MCF 10A (cell line): ENCODE results near the gene NAPSA. TPM values are rescaled to one million over a fixed set of nuclear protein-coding genes. Genes with fewer than 3 reads are reported as not detected.

Experiments
- BruUV-seq: library from RNA; stranded (reverse); fragments of 400-500 nt; replicated peaks from 2 replicates; lab custom pipeline; 2021; lab: Mats Ljungman, UMichigan
- CTCF ChIA-PET: fragments of 300-600 bp; sonication (Branson Sonifier 250); formaldehyde crosslinking; extraction: SDS; loops from one replicate; lab custom pipeline; 2021; ENCODE audit warnings: antibody characterized with exemption, inconsistent platforms; lab: Yijun Ruan, JAX
- POLR2A ChIA-PET: fragments of 300-600, 350-650 bp; sonication (Branson Sonifier 250); formaldehyde crosslinking; extraction: SDS; loops from one replicate; lab custom pipeline; 2020; ENCODE audit warnings: antibody characterized with exemption, inconsistent platforms; lab: Yijun Ruan, JAX
- DNase-seq: peaks from one replicate; pipeline ENCODE4 v3.0.0-alpha.2; 2018; ENCODE audit not compliant: unreplicated experiment
- H3K27ac Mint-ChIP-seq: one replicate; pipeline ENCODE4 v1.8.0; 2022; ENCODE audit warnings: mild to moderate bottlenecking, low read depth, mixed read lengths; ENCODE audit not compliant: unreplicated experiment
- H3K27me3 Mint-ChIP-seq: one replicate; pipeline ENCODE4 v1.8.0; 2022; ENCODE audit warnings: mixed read lengths; ENCODE audit not compliant: insufficient read depth, unreplicated experiment
- H3K36me3 Mint-ChIP-seq: one replicate; pipeline ENCODE4 v1.8.0; 2022; ENCODE audit warnings: mild to moderate bottlenecking, moderate library complexity, mixed read lengths; ENCODE audit not compliant: insufficient read depth, unreplicated experiment
- H3K4me1 Mint-ChIP-seq: one replicate; pipeline ENCODE4 v1.8.0; 2022; ENCODE audit warnings: mixed read lengths; ENCODE audit not compliant: insufficient read depth, unreplicated experiment
- H3K4me3 Mint-ChIP-seq: one replicate; pipeline ENCODE4 v1.8.0; 2022; ENCODE audit warnings: mild to moderate bottlenecking, moderate library complexity, mixed read lengths; ENCODE audit not compliant: unreplicated experiment
- H3K9me3 Mint-ChIP-seq: one replicate; pipeline ENCODE4 v1.8.0; 2022; ENCODE audit warnings: mixed read lengths; ENCODE audit not compliant: unreplicated experiment
- CTCF ChIP-seq: fragments of 200-600 bp; IDR thresholded peaks from one replicate; pipeline ENCODE4 v1.8.0; 2022; ENCODE audit warnings: antibody characterized with exemption, mild to moderate bottlenecking; ENCODE audit not compliant: unreplicated experiment
- intact Hi-C: fragments of 100-400 bp; cut with micrococcal nuclease; formaldehyde crosslinking; loops from 2 replicates; pipeline ENCODE4 v1.14.1; 2022
- total RNA-seq: library from RNA; stranded (reverse); gene quantifications from 2 replicates; pipeline ENCODE4 v1.2.3, GENCODE V29; 2022

NAPSA gene
- total RNA-seq, 1 experiment from 2014 or later, result 0.51 TPM

- no peak for DNase-seq
- Mint-ChIP-seq H3K4me1 (no peaks in the 10 kb centered on the region), H3K27me3 (peaks cover 38% of the 10 kb centered on the region), H3K36me3 (no peaks in the 10 kb centered on the region), H3K27ac (no peak overlapping the region), H3K9me3 (peaks cover 44% of the 10 kb centered on the region), H3K4me3 (no peak overlapping the region)
- no TSS peak for BruUV-seq
- no peak for TF ChIP-seq CTCF
- intact Hi-C loops, result no loop called here
- ChIA-PET POLR2A (no interaction called here), CTCF (no interaction called here)
Measured at GRCh38 chr19:50326101-50326664, 39.3 kb downstream of the NAPSA start.

GRCh38 chr19:50325310-50326100 lies 39.9 kb downstream of the NAPSA start:
- TF ChIP-seq CTCF, result no peak
- no TSS peak for BruUV-seq
- Mint-ChIP-seq H3K4me3 (no peak overlapping the region), H3K9me3 (peaks cover 49% of the 10 kb centered on the region), H3K36me3 (no peaks in the 10 kb centered on the region), H3K27ac (no peak overlapping the region), H3K4me1 (no peaks in the 10 kb centered on the region), H3K27me3 (peaks cover 31% of the 10 kb centered on the region)
- CTCF ChIA-PET, result no interaction called here
- peak; percentile 43 for DNase-seq
- intact Hi-C loops, result no loop called here
- POLR2A ChIA-PET, result interaction anchor here (1.0 kb wide), 1 partner anchor 597 kb away, joined by 3 read pairs; no protein-coding TSS in a partner anchor

- BruUV-seq, result no TSS peak
- no peak overlapping the region for H3K4me3 Mint-ChIP-seq
- intact Hi-C loops, result no loop called here
- peaks cover 40% of the 10 kb centered on the region for H3K9me3 Mint-ChIP-seq
- TF ChIP-seq CTCF, result no peak
- no peaks in the 10 kb centered on the region for H3K36me3 Mint-ChIP-seq
- no peaks in the 10 kb centered on the region for H3K4me1 Mint-ChIP-seq
- peaks cover 19% of the 10 kb centered on the region for H3K27me3 Mint-ChIP-seq
- CTCF ChIA-PET, result no interaction called here
- POLR2A ChIA-PET, result no interaction called here
- no peak for DNase-seq
- H3K27ac Mint-ChIP-seq, result no peak overlapping the region
Measured at GRCh38 chr19:50324331-50324730, 41.1 kb downstream of the NAPSA start.

GRCh38 chr19:50323782-50324133 lies 41.7 kb downstream of the NAPSA start:
- peaks cover 17% of the 10 kb centered on the region for H3K27me3 Mint-ChIP-seq
- H3K27ac Mint-ChIP-seq, result no peak overlapping the region
- DNase-seq, result no peak
- POLR2A ChIA-PET, result no interaction called here
- H3K36me3 Mint-ChIP-seq, result no peaks in the 10 kb centered on the region
- no peak overlapping the region for H3K4me3 Mint-ChIP-seq
- CTCF ChIA-PET, result no interaction called here
- intact Hi-C loops, result no loop called here
- TF ChIP-seq CTCF, result no peak
- H3K9me3 Mint-ChIP-seq, result peaks cover 39% of the 10 kb centered on the region
- BruUV-seq, result no TSS peak
- H3K4me1 Mint-ChIP-seq, result no peaks in the 10 kb centered on the region
